H1 (cell line): Measurements from ENCODE around the gene SPECC1. TPM values are rescaled to one million over a fixed set of nuclear protein-coding genes. Genes with fewer than 3 reads are reported as not detected.
"Not testable (repeated sequence)": the region's sequence is repeated elsewhere in the genome, so short reads cannot be mapped to it uniquely, and the experiment has no call there.

Source experiments
- CTCF ChIA-PET: fragments of 300-600 bp; sonication (Branson Sonifier 250); formaldehyde crosslinking; loops from one replicate; lab custom pipeline; 2021; ENCODE audit not compliant: partially characterized antibody; lab: Charles Lee
- POLR2A ChIA-PET: fragments of 300-600 bp; sonication (Branson Sonifier 250); formaldehyde crosslinking; loops from one replicate; lab custom pipeline; 2021; ENCODE audit warnings: inconsistent platforms; ENCODE audit not compliant: partially characterized antibody; lab: Charles Lee
- DNase-seq, 2 experiments: peaks; one replicate each; pipeline versions ENCODE4 v3.0.0 to v3.0.0-alpha.2; 2010 to 2022; ENCODE audit warnings: low spot score in 2 of 2, low read depth in 1 of 2, mixed read lengths in 1 of 2
- FAIRE-seq: peaks from 2 replicates; lab custom pipeline; 2011; peaks lifted over from hg19 to GRCh38; lab: Jason Lieb, UNC
- H2AFZ ChIP-seq: 2 replicates; pipeline ENCODE4 v1.8.1; 2012; ENCODE audit warnings: low read length, inconsistent platforms
- H2AK5ac ChIP-seq: 2 replicates; pipeline ENCODE4 v1.6.1; 2013; ENCODE audit warnings: low read depth, low read length
- H2BK120ac ChIP-seq: replicated peaks from 2 replicates; pipeline ENCODE3; 2013; ENCODE audit warnings: low read depth, low read length, inconsistent platforms
- H2BK12ac ChIP-seq: 2 replicates; pipeline ENCODE4 v1.6.1; 2013; ENCODE audit warnings: low read depth, low read length
- H2BK15ac ChIP-seq: 2 replicates; pipeline ENCODE4 v1.6.1; 2013; ENCODE audit warnings: low read length
- H2BK20ac ChIP-seq: 2 replicates; pipeline ENCODE4 v1.6.1; 2013; ENCODE audit warnings: low read length
- H2BK5ac ChIP-seq: 2 replicates; pipeline ENCODE4 v1.6.1; 2013; ENCODE audit warnings: low read depth, low read length
- H3K14ac ChIP-seq: 2 replicates; pipeline ENCODE4 v1.6.1; 2013; ENCODE audit warnings: inconsistent platforms; ENCODE audit not compliant: insufficient read length
- H3K18ac ChIP-seq: 2 replicates; pipeline ENCODE4 v1.6.1; 2013; ENCODE audit warnings: low read length; ENCODE audit errors: extremely low read depth
- H3K23ac ChIP-seq: 2 replicates; pipeline ENCODE4 v1.6.1; 2013; ENCODE audit warnings: inconsistent platforms; ENCODE audit not compliant: insufficient read length
- H3K23me2 ChIP-seq: 2 replicates; pipeline ENCODE4 v1.6.1; 2013; ENCODE audit warnings: low read depth, low read length
- H3K27ac ChIP-seq: 2 replicates; pipeline ENCODE4 v1.6.1; 2011; ENCODE audit warnings: low read depth, low read length, inconsistent platforms
- H3K27me3 ChIP-seq, 4 experiments: replicated peaks in 1 of 4; 1 replicate in 1 of 4; 2 replicates in 3 of 4; pipeline versions ENCODE4 v1.6.1 to v1.8.1; 2011 to 2013; ENCODE audit warnings: low read length in 3 of 4, mild to moderate bottlenecking in 3 of 4, inconsistent platforms in 2 of 4, mixed read lengths in 2 of 4, moderate library complexity in 1 of 4; ENCODE audit not compliant: control insufficient read depth in 3 of 4, insufficient read depth in 3 of 4; ENCODE audit errors: extremely low read depth in 1 of 4
- H3K36me3 ChIP-seq, 4 experiments: 2 replicates each; pipeline versions ENCODE4 v1.6.1 to v1.8.1; 2011 to 2013; ENCODE audit warnings: mild to moderate bottlenecking in 4 of 4, low read length in 3 of 4, moderate library complexity in 2 of 4, control low read depth in 1 of 4, inconsistent platforms in 1 of 4; ENCODE audit not compliant: insufficient read depth in 4 of 4, control insufficient read depth in 2 of 4
- H3K4ac ChIP-seq: replicated peaks from 2 replicates; pipeline ENCODE3; 2013; ENCODE audit warnings: low read length, low read depth, mixed read lengths, inconsistent platforms; ENCODE audit not compliant: insufficient read length
- H3K4me1 ChIP-seq, 4 experiments: replicated peaks in 1 of 4; 1 replicate in 1 of 4; 2 replicates in 3 of 4; pipeline versions ENCODE4 v1.6.1 to v1.8.1; 2011 to 2013; ENCODE audit warnings: low read length in 3 of 4, inconsistent platforms in 2 of 4, mixed read lengths in 1 of 4; ENCODE audit not compliant: insufficient read depth in 4 of 4, control insufficient read depth in 3 of 4
- H3K4me2 ChIP-seq, 2 experiments: 2 replicates each; pipeline versions ENCODE4 v1.6.1 to v1.8.1; 2011 to 2013; ENCODE audit warnings: low read depth in 2 of 2, low read length in 2 of 2, control low read depth in 1 of 2, inconsistent platforms in 1 of 2, mild to moderate bottlenecking in 1 of 2; ENCODE audit not compliant: insufficient read depth in 1 of 2
- H3K4me3 ChIP-seq, 4 experiments: fragments of 200-600, 300-600 bp in 1 of 4; sonication (generic), shearing (Covaris generic), sonication (Bioruptor Twin) in 1 of 4; 2 replicates each; pipeline versions ENCODE4 v1.5.1 to v1.8.1; 2011 to 2016; ENCODE audit warnings: low read length in 4 of 4, low read depth in 3 of 4, control low read depth in 2 of 4, inconsistent platforms in 2 of 4, mild to moderate bottlenecking in 2 of 4, mixed read lengths in 1 of 4, moderate library complexity in 1 of 4; ENCODE audit not compliant: insufficient read depth in 2 of 4; ENCODE audit errors: extremely low read depth in 1 of 4
- H3K56ac ChIP-seq: replicated peaks from 2 replicates; pipeline ENCODE3; 2013; ENCODE audit warnings: low read depth, mild to moderate bottlenecking, mixed read lengths, low read length, inconsistent platforms; ENCODE audit not compliant: insufficient read length
- H3K79me1 ChIP-seq: 2 replicates; pipeline ENCODE4 v1.6.1; 2013; ENCODE audit warnings: low read depth, low read length, control low read depth
- H3K79me2 ChIP-seq, 2 experiments: 2 replicates each; pipeline versions ENCODE4 v1.6.1 to v1.8.1; 2012 to 2013; ENCODE audit warnings: low read length in 2 of 2, mild to moderate bottlenecking in 2 of 2, inconsistent platforms in 1 of 2; ENCODE audit not compliant: insufficient read depth in 2 of 2, control insufficient read depth in 1 of 2
- H3K9ac ChIP-seq, 4 experiments: replicated peaks in 1 of 4; 1 replicate in 1 of 4; 2 replicates in 3 of 4; pipeline versions ENCODE4 v1.6.1 to v1.8.1; 2011 to 2013; ENCODE audit warnings: low read depth in 3 of 4, low read length in 3 of 4, control low read depth in 2 of 4, mild to moderate bottlenecking in 2 of 4, moderate library complexity in 2 of 4, inconsistent platforms in 1 of 4; ENCODE audit errors: extremely low read depth in 1 of 4
- H3K9me3 ChIP-seq, 2 experiments: 2 replicates each; pipeline versions ENCODE4 v1.6.1 to v1.8.1; 2012 to 2013; ENCODE audit warnings: mild to moderate bottlenecking in 2 of 2, moderate library complexity in 2 of 2, control low read depth in 1 of 2, inconsistent platforms in 1 of 2, low read depth in 1 of 2, low read length in 1 of 2, mixed read lengths in 1 of 2; ENCODE audit not compliant: insufficient read depth in 2 of 2
- H4K20me1 ChIP-seq, 2 experiments: replicated peaks in 1 of 2; 2 replicates each; pipeline versions ENCODE3 to v1.8.1; 2011 to 2013; ENCODE audit warnings: inconsistent platforms in 2 of 2, low read length in 2 of 2, mild to moderate bottlenecking in 1 of 2; ENCODE audit not compliant: insufficient read depth in 2 of 2, control insufficient read depth in 1 of 2
- H4K5ac ChIP-seq: 2 replicates; pipeline ENCODE4 v1.6.1; 2013; ENCODE audit warnings: low read length, low read depth, mixed read lengths, inconsistent platforms; ENCODE audit not compliant: insufficient read length
- H4K8ac ChIP-seq: 2 replicates; pipeline ENCODE4 v1.8.0; 2013; ENCODE audit warnings: mild to moderate bottlenecking, moderate library complexity, low read length, inconsistent platforms; ENCODE audit not compliant: insufficient read depth; ENCODE audit errors: extremely low read depth
- H4K91ac ChIP-seq: replicated peaks from 2 replicates; pipeline ENCODE3; 2013; ENCODE audit warnings: low read length, mixed read lengths, inconsistent platforms; ENCODE audit not compliant: insufficient read length
- polyA plus RNA-seq, 7 experiments: library from polyadenylated mRNA; depleted of rRNA in 3 of 7; stranded (reverse) in 5 of 7; unstranded in 2 of 7; fragments of >200 nt in 5 of 7; fragments of 200-250 nt in 2 of 7; gene quantifications; 1 replicate in 5 of 7; 2 replicates in 1 of 7; 4 replicates in 1 of 7; pipeline versions ENCODE4 v1.2.1 to v1.2.3, GENCODE V29; 2011 to 2013; ENCODE audit warnings: missing spikeins in 2 of 7, mixed read lengths in 2 of 7
- total RNA-seq: library from RNA; stranded (reverse); fragmentation: NEBNext Ultra II Directional; extraction: Animal tissue kit (Norgen Biotek cat#: 25700); gene quantifications from 2 replicates; pipeline ENCODE4 v1.2.1, GENCODE V29; 2021

The SPECC1 gene
- total and polyA plus RNA-seq, 2 of the 8 experiments (the other 6 are each of a cell fraction or from before 2014, with no cell fraction given): 35.8 to 87.9 TPM

- H2BK120ac ChIP-seq, H3K79me1 ChIP-seq, H3K27me3 ChIP-seq, H3K27ac ChIP-seq, H3K56ac ChIP-seq, H3K23ac ChIP-seq, H3K23me2 ChIP-seq, H3K4me1 ChIP-seq, H2AFZ ChIP-seq, H3K18ac ChIP-seq, H2BK20ac ChIP-seq, H2BK15ac ChIP-seq, H2AK5ac ChIP-seq, H2BK5ac ChIP-seq, H3K4ac ChIP-seq, H4K5ac ChIP-seq, H4K20me1 ChIP-seq, H3K9ac ChIP-seq, DNase-seq, H3K4me2 ChIP-seq, H2BK12ac ChIP-seq, H4K8ac ChIP-seq, H3K14ac ChIP-seq, FAIRE-seq, H4K91ac ChIP-seq, H3K36me3 ChIP-seq, H3K79me2 ChIP-seq, H3K4me3 ChIP-seq, POLR2A ChIA-PET, H3K9me3 ChIP-seq: not testable (repeated sequence)
- CTCF ChIA-PET: interaction anchor here (0.6 to 1.0 kb wide), 3 partner anchors 10 to 340 kb away, joined by 3 read pairs; no protein-coding TSS in a partner anchor
Measured at GRCh38 chr17:20106446-20106845, 97.3 kb downstream of the SPECC1 start.
